OCI-LY3 (cell line): Measurements from ENCODE around the gene LZTFL1.

Experiments
- EZH2phosphoT487 ChIP-seq: fragments of 200-600 bp; shearing (Covaris generic); IDR thresholded peaks from 2 replicates; pipeline ENCODE4 v1.6.1; 2018; ENCODE audit warnings: antibody characterized with exemption, mixed run types, low read depth
- TF ChIP-seq, protein P1 (sequence below): fragments of 200-600, 300-600 bp; sonication (generic); IDR thresholded peaks from 2 replicates; pipeline ENCODE4 v1.5.1; 2014; ENCODE audit warnings: antibody characterized with exemption, low read length, low read depth

DNA sequence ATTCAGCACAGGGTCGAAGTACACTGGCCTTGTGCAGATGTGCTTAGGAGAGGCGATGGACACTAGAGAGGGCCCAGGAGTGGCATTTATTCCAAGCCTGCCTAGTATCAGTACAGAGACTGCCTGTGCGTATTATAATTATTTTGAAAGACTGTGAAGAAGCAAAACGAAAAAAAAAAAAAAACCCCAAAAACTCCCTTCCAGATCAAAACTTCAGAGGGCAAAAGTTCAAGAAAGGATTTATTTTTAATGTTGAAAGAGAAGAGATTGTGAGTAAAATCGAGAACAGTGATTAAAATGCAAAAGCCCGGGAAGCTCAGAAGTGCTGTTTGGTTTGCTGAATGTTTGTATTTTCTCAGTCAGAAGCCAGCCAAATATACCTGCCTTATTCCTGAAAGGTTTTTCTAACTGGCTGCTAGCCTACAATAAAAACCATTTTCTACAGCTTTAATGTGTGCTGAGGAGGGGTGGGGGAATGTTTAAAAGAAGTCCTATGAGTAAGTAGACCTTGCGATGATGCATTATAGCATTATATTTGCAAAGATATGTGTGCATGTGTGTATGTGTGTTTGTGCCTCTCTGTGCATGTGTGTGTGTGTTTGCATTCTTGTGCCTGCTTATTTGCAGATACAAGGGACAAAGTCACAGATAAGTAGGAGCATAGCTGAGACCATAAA lies 19.3 kb upstream of the LZTFL1 start:
- TF ChIP-seq, protein P1, sequence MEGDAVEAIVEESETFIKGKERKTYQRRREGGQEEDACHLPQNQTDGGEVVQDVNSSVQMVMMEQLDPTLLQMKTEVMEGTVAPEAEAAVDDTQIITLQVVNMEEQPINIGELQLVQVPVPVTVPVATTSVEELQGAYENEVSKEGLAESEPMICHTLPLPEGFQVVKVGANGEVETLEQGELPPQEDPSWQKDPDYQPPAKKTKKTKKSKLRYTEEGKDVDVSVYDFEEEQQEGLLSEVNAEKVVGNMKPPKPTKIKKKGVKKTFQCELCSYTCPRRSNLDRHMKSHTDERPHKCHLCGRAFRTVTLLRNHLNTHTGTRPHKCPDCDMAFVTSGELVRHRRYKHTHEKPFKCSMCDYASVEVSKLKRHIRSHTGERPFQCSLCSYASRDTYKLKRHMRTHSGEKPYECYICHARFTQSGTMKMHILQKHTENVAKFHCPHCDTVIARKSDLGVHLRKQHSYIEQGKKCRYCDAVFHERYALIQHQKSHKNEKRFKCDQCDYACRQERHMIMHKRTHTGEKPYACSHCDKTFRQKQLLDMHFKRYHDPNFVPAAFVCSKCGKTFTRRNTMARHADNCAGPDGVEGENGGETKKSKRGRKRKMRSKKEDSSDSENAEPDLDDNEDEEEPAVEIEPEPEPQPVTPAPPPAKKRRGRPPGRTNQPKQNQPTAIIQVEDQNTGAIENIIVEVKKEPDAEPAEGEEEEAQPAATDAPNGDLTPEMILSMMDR, result no peak
- TF ChIP-seq EZH2phosphoT487, result peak; percentile 58
